GM23248 (cell line): ENCODE results near the gene ALDH8A1.

Experiments used
- EZH2 ChIP-seq: fragments of 200-600 bp; sonication (generic); IDR thresholded peaks from 2 replicates; pipeline ENCODE4 v1.6.1; 2018; ENCODE audit warnings: antibody characterized with exemption, mild to moderate bottlenecking; ENCODE audit not compliant: insufficient read depth, poor library complexity, severe bottlenecking
- EZH2phosphoT487 ChIP-seq: fragments of 200-600 bp; sonication (generic); IDR thresholded peaks from 2 replicates; pipeline ENCODE4 v1.6.1; 2018; ENCODE audit warnings: antibody characterized with exemption, moderate library complexity, mild to moderate bottlenecking, low read depth; ENCODE audit not compliant: insufficient read depth

- no peak for TF ChIP-seq EZH2phosphoT487
- no peak for TF ChIP-seq EZH2
Measured at GRCh38 chr6:134921721-134922261, 28.1 kb downstream of the ALDH8A1 start.
